HepG2 (cell line): ENCODE measurements around the gene BLOC1S1. TPM values are rescaled to one million over a fixed set of nuclear protein-coding genes. Genes with fewer than 3 reads are reported as not detected.

Source experiments
- ARID4A ChIP-seq: sonication (generic); formaldehyde crosslinking; IDR thresholded peaks from 2 replicates; pipeline ENCODE4 v1.5.0; 2020; ENCODE audit warnings: mild to moderate bottlenecking, missing genetic modification reagents, borderline replicate concordance
- CREB1 ChIP-seq, 2 experiments: fragments of 450-650 bp in 1 of 2; IDR thresholded peaks; 2 replicates each; pipeline ENCODE4 v1.6.1; 2016 to 2017; ENCODE audit warnings: control low read depth in 1 of 2, mild to moderate bottlenecking in 1 of 2, missing compliant biosample characterization in 1 of 2, missing genetic modification characterization in 1 of 2
- ELF3 ChIP-seq: IDR thresholded peaks from 2 replicates; pipeline ENCODE4 v1.6.1; 2016; ENCODE audit warnings: missing genetic modification reagents, missing compliant biosample characterization
- PATZ1 ChIP-seq: sonication (generic); formaldehyde crosslinking; IDR thresholded peaks from 2 replicates; pipeline ENCODE4 v1.4.0; 2020; ENCODE audit warnings: missing genetic modification reagents
- RBAK ChIP-seq: sonication (generic); formaldehyde crosslinking; IDR thresholded peaks from 2 replicates; pipeline ENCODE4 v1.5.1; 2020; ENCODE audit warnings: mild to moderate bottlenecking, missing genetic modification reagents
- REST ChIP-seq, 2 experiments: IDR thresholded peaks; 2 replicates each; pipeline ENCODE4 v1.6.1; 2011 to 2012; ENCODE audit warnings: low read length in 2 of 2, borderline replicate concordance in 1 of 2, low read depth in 1 of 2, mild to moderate bottlenecking in 1 of 2, moderate library complexity in 1 of 2
- SOX13 ChIP-seq, 3 experiments: fragments of 450-650 bp in 1 of 3; sonication (generic) in 1 of 3; formaldehyde crosslinking in 1 of 3; IDR thresholded peaks in 2 of 3; conservative IDR thresholded peaks in 1 of 3; 2 replicates each; pipeline versions ENCODE4 v1.5.0 to v1.6.1; 2016 to 2020; ENCODE audit warnings: antibody characterized with exemption in 1 of 3, mild to moderate bottlenecking in 1 of 3, missing compliant biosample characterization in 1 of 3, missing genetic modification reagents in 1 of 3, moderate library complexity in 1 of 3
- SP1 ChIP-seq, 2 experiments: fragments of 450-650 bp in 1 of 2; sonication (generic) in 1 of 2; formaldehyde crosslinking in 1 of 2; IDR thresholded peaks; 2 replicates each; pipeline versions ENCODE4 v1.4.0 to v1.6.1; 2016 to 2020; ENCODE audit warnings: missing genetic modification reagents in 1 of 2
- ZBTB2 ChIP-seq: sonication (generic); formaldehyde crosslinking; IDR thresholded peaks from 2 replicates; pipeline ENCODE4 v1.8.0; 2022; ENCODE audit warnings: low read depth, missing genetic modification reagents
- ZFYVE20 ChIP-seq: sonication (generic); formaldehyde crosslinking; IDR thresholded peaks from 2 replicates; pipeline ENCODE4 v1.8.0; 2023; ENCODE audit warnings: low read depth, mild to moderate bottlenecking, moderate library complexity, missing genetic modification reagents, borderline replicate concordance
- ZNF136 ChIP-seq: sonication (generic); formaldehyde crosslinking; IDR thresholded peaks from 2 replicates; pipeline ENCODE4 v1.8.1; 2022; ENCODE audit warnings: low read depth, mild to moderate bottlenecking, moderate library complexity, missing genetic modification reagents
- polyA plus RNA-seq, 8 experiments: library from polyadenylated mRNA; depleted of rRNA in 3 of 8; stranded (reverse) in 7 of 8; unstranded in 1 of 8; fragments of >200 nt; fragmentation: Illumina TruSeq in 4 of 8; extraction: Trizol in 4 of 8; gene quantifications; 2 replicates each; pipeline versions ENCODE4 v1.2.1 to v1.2.3, GENCODE V29; 2011 to 2016; ENCODE audit warnings: low read depth in 4 of 8, missing spikeins in 1 of 8, mixed read lengths in 1 of 8; ENCODE audit not compliant: insufficient read depth in 1 of 8
- total RNA-seq, 5 experiments: library from RNA; depleted of rRNA; stranded (reverse); fragments of >200 nt; fragmentation: Illumina TruSeq; extraction: Trizol; gene quantifications; 2 replicates each; pipeline ENCODE4 v1.2.3, GENCODE V29; 2016; ENCODE audit warnings: low read depth in 1 of 5

Gene BLOC1S1
- total and polyA plus RNA-seq, 2 of the 13 experiments (the other 11 are each of a cell fraction or from before 2014, with no cell fraction given) = 55.1 to 95.3 TPM

GRCh38 chr12:55738123-55739024 is 22.5 kb downstream of the BLOC1S1 start (continued):
- TF ChIP-seq REST (IDR thresholded peaks at IDR 0.05; ENCODE audit: borderline replicate concordance in 1 of 2, low read depth in 1 of 2, low read length in 2 of 2) (no peak), RBAK (CRISPR knock-in tag) (no peak), ZNF136 (CRISPR knock-in tag) (0 out of 2 replicates have a peak, but pooled peaks have one; percentile 44), ARID4A (CRISPR knock-in tag) (0 out of 2 replicates have a peak, but pooled peaks have one; percentile 12), ZFYVE20 (CRISPR knock-in tag) (no peak), ELF3 (CRISPR knock-in tag) (no peak), SOX13 (IDR thresholded peaks at IDR 0.05) (no peak), SOX13 (CRISPR knock-in tag; conservative IDR thresholded peaks at IDR 0.05 in 1 of 2, IDR thresholded peaks at IDR 0.05 in 1 of 2) (no peak), SP1 (IDR thresholded peaks at IDR 0.05) (no peak), SP1 (CRISPR knock-in tag; IDR thresholded peaks at IDR 0.05) (peak; percentile 52; the same call in 1 of the 2 replicates), PATZ1 (CRISPR knock-in tag) (0 out of 2 replicates have a peak, but pooled peaks have one; percentile 27), ZBTB2 (CRISPR knock-in tag) (no peak), CREB1 (IDR thresholded peaks at IDR 0.05) (no peak), CREB1 (CRISPR knock-in tag; IDR thresholded peaks at IDR 0.05) (0 out of 2 replicates have a peak, but pooled peaks have one; percentile 17)
